ENCODE results near the gene ANAPC2.

Gene ANAPC2

GRCh38 chr9:137227853-137228505 is 39.6 kb upstream of the ANAPC2 start:
- no peak for TF ChIP-seq MAX (IDR thresholded peaks at IDR 0.05; ENCODE audit: low read depth, low read length)
- TF ChIP-seq MYC (IDR thresholded peaks at IDR 0.05; ENCODE audit: low read depth, low read length): no peak
- TF ChIP-seq POLR2A (IDR thresholded peaks at IDR 0.05; ENCODE audit: extremely low read depth, insufficient read length): no peak
- no peak for TF ChIP-seq CTCF (IDR thresholded peaks at IDR 0.05; ENCODE audit: low read depth, low read length)
- no peak for DNase-seq (ENCODE audit: low read depth)
- no peak overlapping the region for H3K4me3 ChIP-seq (ENCODE audit: low read depth, low read length)

GRCh38 chr9:137227054-137227852 is 38.9 kb upstream of the ANAPC2 start, which contains the start of gene RNF224:
TSS of gene RNF224 (plus strand) at chr9:137227502. CDS start at chr9:137228336, 834 bp downstream.
- no peak within 1 kb of the TSS for H3K4me3 ChIP-seq (ENCODE audit: low read depth, low read length)
- DNase-seq (ENCODE audit: low read depth): peak; percentile 80
- TF ChIP-seq MAX (IDR thresholded peaks at IDR 0.05; ENCODE audit: low read depth, low read length) (peak; percentile 87), POLR2A (IDR thresholded peaks at IDR 0.05; ENCODE audit: extremely low read depth, insufficient read length) (no peak), CTCF (IDR thresholded peaks at IDR 0.05; ENCODE audit: low read depth, low read length) (peak; percentile 76), MYC (IDR thresholded peaks at IDR 0.05; ENCODE audit: low read depth, low read length) (0 out of 2 replicates have a peak, but pooled peaks have one; percentile 51)

- DNase-seq (ENCODE audit: low read depth): no peak
- no peak overlapping the region for H3K4me3 ChIP-seq (ENCODE audit: low read depth, low read length)
- TF ChIP-seq MYC (IDR thresholded peaks at IDR 0.05; ENCODE audit: low read depth, low read length) (no peak), POLR2A (IDR thresholded peaks at IDR 0.05; ENCODE audit: extremely low read depth, insufficient read length) (no peak), CTCF (IDR thresholded peaks at IDR 0.05; ENCODE audit: low read depth, low read length) (no peak), MAX (IDR thresholded peaks at IDR 0.05; ENCODE audit: low read depth, low read length) (no peak)
These were observed 38.1 kb upstream of the ANAPC2 start for GRCh38 chr9:137226338-137227053.

GRCh38 chr9:137225699-137226331 is 37.5 kb upstream of the ANAPC2 start:
- no peak for DNase-seq (ENCODE audit: low read depth)
- H3K4me3 ChIP-seq (ENCODE audit: low read depth, low read length): no peak overlapping the region
- TF ChIP-seq MAX (IDR thresholded peaks at IDR 0.05; ENCODE audit: low read depth, low read length) (no peak), MYC (IDR thresholded peaks at IDR 0.05; ENCODE audit: low read depth, low read length) (no peak), CTCF (IDR thresholded peaks at IDR 0.05; ENCODE audit: low read depth, low read length) (no peak), POLR2A (IDR thresholded peaks at IDR 0.05; ENCODE audit: extremely low read depth, insufficient read length) (no peak)
